Ramos (cell line): ENCODE measurements around the gene SIDT1.

Source experiments
- in situ Hi-C: fragments of 300-500 bp; cut with MboI; formaldehyde crosslinking; loops from one replicate; pipeline ENCODE4 v1.14.3; 2022; ENCODE audit warnings: low sequenced_read_pairs; ENCODE audit not compliant: unreplicated experiment

SIDT1 gene

DNA sequence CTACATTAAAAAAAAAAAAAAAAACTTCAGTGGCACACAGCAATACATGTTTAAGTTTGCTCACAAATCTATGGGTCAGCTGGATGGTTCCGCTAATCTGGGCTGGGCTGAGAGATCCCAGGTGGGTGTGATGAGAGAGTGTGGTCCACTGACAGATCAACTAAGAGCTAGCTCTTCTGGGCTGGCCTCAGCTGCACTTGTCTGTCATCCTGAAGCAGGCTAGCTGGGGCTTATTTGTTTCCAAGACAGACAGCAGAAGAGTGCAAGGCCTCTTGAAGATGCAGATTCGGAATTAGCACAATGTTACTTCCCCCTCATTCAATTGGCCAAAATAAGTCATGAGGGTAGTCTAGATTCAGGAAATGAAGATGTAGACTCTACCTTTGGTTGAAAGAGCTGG lies 56.5 kb downstream of the SIDT1 start:
- in situ Hi-C loops: no loop called here

DNA sequence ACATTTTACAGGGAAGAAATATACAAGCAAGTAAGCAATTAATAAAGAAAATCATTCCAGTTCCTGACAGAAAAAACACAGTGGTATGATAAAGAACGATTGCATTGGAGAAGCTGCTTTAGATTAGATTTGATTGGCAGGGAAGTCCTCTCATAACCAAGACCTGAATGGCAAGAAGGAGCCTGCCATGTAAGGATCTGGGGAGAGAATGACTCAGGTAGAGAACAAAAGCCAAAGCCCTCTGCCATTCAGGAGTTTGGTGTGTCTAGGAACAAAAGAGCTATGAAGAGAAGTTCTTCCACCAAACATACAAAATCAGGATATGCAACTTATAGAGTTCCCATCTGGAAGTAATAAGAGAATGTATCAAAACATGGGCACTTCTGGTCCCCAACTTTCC lies 57.6 kb downstream of the SIDT1 start:
- in situ Hi-C loops: no loop called here

DNA sequence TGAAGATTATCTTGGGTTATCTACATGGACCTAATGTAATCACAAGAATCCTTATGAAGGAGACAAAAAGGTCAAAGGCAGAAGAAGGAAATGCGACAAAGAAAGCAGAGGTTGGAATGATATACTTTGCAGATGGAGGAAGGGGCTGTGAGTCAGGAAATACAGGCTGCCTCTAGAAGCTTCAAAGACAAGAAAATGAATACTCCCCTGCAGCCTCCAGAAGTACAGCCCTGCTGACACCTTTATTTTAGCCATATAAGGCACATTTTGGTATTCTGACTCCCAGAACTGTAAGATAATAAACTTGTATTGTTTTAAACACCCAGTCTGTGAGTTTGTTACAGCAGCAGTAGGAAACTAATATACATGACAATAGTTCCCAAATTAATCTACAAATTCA lies 58.6 kb downstream of the SIDT1 start:
- in situ Hi-C loops: no loop called here

DNA sequence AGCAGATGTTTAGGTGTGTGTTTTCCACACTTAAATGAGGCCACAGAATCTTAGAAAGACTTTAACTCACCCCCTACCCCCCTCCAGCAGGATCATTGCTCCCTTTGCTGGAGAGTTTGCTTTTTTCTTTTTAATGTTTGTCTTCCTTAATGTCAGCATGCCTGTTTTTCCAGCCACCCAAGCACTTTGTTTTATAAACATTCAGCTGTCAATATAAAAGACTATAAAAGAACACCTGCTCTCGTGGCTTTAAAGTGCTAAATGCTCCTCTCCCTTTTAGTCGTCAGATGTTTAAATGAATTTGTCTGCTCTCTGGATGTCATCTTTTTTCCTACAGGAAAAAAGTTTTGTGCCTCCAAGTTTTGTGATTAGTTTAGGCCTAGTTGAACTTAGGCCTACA lies 61.7 kb downstream of the SIDT1 start:
- in situ Hi-C loops: no loop called here

DNA sequence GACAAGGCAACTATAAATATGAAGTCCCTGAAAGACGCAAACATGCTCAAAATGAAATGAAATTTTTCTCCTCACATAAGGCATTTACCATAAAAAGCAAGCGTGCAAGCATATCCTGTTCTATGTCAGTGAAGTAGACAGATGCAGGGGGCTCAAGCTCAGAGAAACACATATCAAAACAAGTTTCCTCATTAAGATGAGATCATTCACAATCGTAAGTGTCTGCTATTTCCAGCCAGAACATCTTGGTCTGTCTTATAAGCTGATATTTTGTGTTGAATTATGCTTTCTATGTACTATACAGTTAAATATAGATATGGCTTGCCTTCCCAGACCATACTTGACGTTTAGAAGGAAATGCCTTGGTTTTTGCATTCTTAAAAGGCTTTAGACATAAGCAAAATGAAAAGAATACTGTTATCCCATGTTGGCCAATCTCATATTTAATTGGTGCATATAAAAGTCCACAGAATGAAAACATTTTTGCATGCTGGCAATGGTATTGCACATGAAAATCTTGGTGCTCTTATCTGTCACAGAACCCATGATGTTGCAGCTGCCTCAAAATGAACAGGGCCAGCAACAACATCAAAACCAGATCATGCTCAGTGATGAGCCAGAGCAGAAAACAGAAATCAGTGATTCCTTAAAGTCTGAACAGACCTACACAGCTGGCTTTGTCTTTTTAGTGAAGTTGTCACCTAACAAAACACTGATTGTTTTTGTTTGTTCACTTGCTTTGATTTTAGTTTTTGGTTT lies 65.4 kb downstream of the SIDT1 start:
- in situ Hi-C loops: no loop called here

DNA sequence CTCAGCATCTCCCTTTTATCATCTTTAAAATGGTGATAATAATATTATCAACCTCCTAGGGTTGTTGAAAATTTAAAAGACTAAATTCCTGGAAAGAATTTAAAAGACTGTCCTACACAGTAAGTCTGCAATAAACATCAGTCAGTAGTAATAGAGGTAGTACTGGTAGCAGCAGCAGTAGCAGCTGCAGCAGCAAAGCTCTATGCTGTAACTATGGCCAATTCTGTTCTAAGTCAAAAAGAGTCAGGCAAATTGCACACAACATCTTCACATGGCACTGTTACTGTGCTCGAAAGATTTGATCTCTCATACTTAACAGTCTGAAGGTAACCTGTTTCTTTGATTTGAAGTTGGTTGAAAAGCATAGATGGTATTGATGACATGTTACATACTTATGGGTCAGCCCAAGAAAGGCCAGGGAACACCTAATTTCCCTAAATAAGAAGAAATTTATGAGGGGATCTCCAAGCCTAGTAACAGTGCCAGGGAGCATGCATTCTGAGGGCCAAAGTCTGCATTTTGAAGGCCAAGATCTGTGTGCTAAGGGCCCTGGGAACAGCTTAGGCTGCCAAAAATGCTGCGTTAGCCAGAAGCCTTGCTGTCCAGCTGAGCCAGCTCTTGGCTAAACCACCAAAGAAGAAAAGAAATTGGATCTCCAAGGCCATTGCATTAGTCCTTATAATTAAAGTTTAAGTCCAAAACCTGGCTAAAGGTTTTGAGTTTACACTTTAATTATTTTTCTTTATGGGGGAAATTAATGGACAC lies 68.2 kb downstream of the SIDT1 start:
- in situ Hi-C loops: no loop called here

DNA sequence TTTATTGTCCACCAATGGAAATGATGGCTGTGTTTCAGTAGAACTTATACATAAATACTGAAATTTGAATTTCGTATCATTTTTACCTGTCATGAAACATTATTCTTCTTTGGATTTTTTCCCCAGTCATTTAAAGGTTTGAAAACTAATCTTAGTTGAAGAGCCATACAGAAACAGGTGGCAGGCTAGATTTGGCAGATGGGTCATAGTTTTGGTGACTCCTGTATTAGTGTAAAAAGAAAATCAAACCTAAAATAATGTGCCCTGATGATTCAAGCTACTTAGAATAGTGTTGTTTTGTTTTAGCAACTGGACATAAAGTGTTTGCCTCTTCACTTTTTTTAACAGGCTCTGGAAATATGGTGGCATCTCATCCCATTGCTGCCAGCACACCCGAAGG lies 68.9 kb downstream of the SIDT1 start:
- in situ Hi-C loops: no loop called here

DNA sequence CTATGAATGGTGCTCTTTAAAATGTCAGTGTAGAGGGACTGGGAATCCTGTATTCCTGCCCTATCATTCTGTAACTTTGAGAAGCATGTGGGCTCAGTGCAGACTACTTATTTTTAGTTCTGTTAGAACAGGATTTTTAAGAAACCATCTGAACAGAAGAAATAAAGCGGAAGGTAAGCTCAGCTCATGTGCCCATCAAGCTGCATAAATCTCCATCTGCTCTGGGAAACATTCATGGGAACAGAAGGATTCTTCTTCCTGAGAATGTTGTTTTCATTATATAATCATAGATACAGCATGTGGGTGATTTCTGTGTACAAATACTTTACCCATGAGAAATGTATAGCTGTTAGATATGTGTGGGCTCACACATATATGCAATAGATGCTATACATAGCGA lies 69.9 kb downstream of the SIDT1 start:
- in situ Hi-C loops: no loop called here

DNA sequence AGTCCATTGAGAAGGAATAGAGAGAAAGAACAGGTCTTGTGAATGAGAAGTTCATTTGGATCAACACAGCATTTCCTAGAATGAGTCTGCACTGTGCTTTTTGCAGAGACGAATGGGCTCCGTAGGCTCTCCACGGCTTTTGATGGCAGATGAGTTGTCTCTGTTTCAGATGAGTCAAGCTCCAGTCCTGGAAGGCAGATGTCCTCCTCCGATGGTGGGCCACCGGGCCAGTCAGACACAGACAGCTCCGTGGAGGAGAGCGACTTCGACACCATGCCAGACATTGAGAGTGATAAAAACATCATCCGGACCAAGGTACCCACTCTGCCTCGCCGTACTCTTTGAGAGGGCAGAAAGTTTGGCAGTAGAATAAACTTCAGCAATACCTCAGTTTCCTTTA lies 70.5 kb downstream of the SIDT1 start:
- in situ Hi-C loops: no loop called here

DNA sequence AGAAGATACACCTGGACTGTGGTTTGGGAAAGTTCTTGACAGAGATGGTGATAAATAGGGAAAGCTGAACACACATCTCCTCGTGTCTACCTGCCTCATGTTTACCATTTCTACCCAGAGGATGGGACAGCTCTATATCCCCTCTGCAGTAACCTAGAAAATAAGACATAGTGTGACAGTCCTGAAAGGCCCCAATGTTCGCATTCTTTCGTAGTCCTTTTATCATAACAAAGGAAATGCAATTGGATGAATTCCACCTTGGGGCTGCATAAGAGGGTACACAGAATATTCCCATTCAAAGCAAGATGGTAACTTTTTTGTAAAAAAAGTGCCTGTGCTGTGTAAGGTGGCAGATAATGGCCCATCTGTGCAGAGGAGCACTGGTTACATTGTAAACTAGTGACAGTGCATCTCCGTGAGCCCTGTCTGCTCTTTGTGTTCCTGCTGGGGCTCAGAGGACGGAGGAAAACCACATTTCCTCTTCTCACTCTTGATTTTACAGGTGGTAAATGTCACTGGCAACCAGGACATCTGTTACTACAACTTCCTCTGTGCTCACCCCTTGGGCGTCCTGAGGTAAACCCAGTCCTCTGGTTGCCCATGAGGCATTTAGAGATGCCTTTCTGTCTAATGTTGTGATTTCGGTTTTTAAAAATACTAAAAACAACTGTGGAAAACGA lies 74.3 kb downstream of the SIDT1 start:
- in situ Hi-C loops: no loop called here

DNA sequence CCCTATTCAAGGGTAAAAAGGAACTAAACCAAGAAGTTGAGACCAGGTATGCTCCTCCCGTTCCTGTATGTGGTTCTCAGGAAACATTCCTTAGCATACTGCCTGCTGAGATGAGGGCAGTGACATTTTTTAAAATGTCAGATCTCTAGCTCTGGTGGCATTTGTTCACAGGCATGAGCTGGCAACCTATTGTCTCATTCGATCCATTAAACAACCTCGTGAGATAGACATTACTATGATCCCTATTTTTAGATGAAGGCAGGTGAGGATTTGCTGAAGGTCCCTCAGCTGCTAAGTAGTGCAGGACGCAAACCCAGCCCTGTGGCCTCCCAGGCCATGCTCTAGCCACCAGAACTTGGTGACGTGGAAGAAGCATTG lies 74.9 kb downstream of the SIDT1 start:
- in situ Hi-C loops: no loop called here

DNA sequence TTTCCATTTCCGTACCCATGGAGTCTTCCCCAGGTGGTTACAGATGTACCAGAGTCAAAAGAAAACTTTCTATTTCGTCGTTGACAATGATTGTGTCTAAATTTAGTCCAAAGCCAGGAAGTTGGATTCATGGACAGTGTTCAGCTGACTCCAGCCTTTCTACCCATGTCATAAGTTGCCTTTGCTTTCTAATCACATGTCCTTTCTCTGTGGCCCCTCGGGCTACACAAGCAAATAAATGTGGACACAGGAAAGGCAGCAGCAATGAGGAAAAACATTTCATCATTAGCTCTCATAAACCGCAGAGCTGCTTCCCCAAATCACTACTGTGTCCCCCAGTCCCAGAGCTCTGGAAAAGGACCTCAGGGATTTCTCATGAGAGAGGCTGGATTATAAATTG lies 82.0 kb downstream of the SIDT1 start:
- in situ Hi-C loops: no loop called here

DNA sequence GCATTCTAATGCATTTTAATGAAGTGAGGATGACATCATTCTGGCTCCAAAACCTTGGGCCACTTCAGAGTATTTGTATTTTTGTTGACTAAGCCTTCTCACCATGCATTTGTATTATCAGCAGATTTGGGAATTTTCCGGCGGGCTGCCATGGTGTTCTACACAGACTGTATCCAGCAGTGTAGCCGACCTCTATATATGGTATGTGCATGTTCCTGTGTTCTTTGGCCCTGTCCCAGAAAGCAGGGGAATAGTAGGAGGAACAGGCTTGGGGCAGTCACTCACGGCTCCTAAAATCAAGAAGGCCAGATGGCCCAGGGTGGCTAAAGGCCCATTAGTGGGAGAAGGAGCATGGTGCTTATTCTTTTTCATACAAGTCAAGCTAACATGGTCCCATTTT lies 83.6 kb downstream of the SIDT1 start:
- in situ Hi-C loops: no loop called here

DNA sequence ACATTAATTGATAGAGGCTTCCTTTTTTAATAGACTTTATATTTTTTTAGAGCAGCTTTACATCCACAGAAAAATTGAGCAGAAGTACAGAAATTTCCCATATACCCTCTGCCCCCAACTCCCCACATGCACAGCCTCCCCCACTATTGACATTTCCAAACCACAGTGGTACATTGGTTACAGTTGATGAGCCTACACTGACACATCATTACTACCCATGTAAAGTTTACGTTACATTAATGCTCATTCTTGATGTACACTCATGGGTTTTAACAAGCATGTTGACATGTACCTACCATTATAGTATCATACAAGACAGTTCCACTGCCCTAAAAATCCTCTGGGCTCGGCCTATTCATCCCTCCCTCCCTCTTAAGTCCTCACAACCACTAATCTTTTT lies 85.4 kb downstream of the SIDT1 start:
- in situ Hi-C loops: no loop called here

DNA sequence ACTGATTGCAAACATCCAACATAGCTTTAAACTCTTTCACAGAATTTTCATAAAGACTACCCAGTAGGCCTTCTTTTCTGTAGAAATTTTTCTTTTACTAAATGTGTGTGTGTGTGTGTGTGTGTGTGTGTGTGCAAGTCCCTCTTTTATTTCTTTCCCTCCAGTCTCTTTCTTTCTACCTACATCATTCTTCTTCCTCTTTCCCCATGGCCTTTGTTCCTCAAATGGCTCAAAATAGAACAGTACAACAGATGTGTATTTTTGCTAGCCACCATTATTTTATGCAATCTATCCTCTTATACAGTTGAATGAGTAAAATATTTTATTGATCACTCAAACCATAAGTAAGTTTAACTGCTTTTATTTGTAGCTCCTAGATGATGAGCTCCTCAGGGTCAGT lies 87.7 kb downstream of the SIDT1 start:
- in situ Hi-C loops: no loop called here

DNA sequence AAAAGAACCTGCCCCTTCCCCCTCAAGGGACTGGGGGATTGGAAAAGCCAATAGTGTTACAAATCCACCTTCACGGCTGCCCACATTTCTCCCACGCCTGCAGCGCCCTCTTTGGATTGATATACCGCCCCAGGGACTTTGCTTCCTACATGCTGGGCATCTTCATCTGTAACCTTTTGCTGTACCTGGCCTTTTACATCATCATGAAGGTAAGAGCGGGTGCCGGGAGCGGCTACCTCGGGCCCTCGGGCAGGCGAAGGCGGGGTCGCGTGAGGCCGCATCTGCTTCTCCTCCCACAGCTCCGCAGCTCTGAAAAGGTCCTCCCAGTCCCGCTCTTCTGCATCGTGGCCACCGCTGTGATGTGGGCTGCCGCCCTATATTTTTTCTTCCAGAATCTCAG lies 91.0 kb downstream of the SIDT1 start:
- in situ Hi-C loops: no loop called here

DNA sequence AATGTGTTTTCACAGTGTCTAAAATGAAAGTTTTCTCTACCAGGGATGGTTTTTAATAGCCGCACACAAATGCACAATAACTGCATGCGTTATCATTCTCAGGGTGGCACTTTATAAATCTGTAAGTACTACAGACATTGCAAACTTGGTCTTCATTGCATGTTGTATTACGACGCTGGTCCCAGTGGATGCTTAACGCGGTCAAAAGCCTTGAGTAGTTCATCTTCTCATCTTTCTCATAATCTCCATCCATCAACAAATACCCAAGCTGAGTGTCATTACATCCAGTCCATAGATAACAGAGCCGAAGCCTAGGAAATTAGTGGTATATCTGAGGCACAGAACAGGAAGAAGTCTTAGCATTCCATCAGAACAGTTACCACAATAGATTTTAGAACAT lies 91.5 kb downstream of the SIDT1 start:
- in situ Hi-C loops: no loop called here

DNA sequence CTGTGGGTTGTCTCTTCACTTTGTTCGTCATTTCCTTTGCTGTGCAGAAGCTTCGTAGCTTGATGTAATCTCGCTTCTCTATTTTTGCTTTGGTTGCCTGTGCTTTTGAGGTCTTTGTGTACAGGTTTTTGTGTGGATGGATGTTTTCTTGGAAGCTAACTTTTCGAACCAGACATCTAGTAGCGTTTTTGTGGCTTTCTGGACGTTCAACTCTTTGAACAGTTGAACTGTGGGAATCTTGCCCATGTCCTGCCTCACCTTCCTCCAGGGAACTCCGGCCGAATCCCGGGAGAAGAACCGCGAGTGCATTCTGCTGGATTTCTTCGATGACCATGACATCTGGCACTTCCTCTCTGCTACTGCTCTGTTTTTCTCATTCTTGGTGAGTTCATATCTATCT lies 93.5 kb downstream of the SIDT1 start:
- in situ Hi-C loops: no loop called here

DNA sequence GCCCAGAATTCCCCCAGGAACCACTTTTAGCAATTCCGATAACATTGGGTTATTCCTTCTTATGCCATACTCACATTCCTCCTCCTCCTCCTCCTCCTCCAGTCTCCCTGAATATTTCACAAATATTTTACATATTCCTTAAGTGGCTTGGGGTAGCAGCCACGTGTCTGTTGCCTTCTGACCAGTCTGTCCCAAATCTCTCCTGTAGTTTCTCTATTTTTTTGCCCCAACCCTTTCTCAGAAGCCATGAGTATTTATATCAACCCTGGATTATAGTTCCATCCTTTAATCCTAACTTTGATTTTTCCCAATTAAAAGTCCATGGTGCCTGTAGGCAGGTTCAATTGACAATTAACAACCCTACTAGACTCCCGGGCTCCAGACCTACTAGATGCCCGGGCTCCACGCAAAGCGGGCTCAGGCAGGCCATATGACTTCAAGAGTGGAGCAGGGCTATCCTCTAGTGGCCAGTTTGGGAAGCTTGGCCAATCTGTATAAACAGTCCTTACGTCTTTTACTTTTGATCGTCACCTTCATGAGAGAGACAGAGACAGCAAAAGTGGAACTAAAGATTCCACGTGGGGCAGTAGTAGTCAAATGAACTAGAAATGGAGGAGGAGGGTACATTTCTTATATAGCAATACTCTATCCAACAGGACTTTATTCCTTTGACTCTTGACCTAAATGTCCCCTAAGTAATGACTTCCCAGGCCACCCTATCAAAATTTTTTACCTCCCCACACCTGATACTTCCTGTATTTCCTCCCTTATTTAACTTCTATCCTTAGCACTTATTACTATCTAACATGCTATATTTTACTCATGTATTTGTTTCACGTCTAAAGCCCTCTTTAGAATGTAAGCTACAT lies 94.4 kb downstream of the SIDT1 start:
- in situ Hi-C loops: no loop called here

DNA sequence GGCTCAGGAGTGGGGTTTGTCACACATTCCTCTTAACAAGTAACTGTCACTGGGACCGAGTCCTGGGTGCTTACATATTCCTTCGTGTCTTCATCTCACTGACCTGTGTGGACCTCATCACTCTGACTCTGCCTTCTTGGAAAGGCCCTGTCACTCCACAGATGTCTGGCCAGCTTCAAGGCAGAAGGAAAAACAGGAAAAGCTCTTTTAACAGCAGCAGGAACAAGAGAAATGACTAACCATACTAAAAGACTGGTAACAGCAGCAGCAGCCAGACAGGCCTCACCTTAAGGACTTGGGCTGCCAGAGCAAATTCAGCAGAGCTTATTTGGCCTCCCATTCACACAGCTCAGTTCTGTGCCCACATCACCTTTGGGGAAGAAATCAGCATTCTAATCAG lies 96.0 kb downstream of the SIDT1 start:
- in situ Hi-C loops: no loop called here

DNA sequence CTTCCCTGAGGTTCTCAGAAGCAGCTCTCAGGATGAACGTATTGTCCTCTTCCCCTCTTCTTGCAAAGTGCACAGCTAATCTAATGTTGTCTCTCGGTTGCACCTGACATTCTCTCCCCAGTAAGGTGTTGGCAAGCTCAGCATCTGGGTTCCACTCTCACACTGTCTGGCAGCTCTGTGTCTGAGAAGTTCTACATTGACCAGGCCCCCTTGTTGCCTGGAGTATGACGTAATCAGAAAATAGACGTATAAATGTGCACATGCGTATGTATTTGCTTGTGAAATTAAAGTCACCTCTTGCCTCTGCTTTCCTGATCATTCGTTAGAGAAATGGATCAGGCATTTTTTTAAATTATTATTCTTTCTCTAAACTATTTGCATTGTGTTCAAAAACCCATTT lies 96.4 kb downstream of the SIDT1 start:
- in situ Hi-C loops: no loop called here
